Stimulated activated CD8-positive, alpha-beta memory T cell treated with anti-CD3 and anti-CD28 coated beads, Interleukin-4, amount 100 ng/mL, for 4 hours (primary cell): Measurements from ENCODE around the gene CLEC3B.
"Not testable (repeated sequence)": the region's sequence is repeated elsewhere in the genome, so short reads cannot be mapped to it uniquely, and the experiment has no call there.

ENCODE experiments used
- DNase-seq, 2 donors: peaks; one replicate each; pipeline ENCODE4 v3.0.0-alpha.2; 2020; ENCODE audit warnings: low read depth in 2 of 2, low spot score in 1 of 2

CLEC3B gene

GRCh38 chr3:45034612-45035252, 8.6 kb downstream of the CLEC3B start:
- no peak for DNase-seq

DNA sequence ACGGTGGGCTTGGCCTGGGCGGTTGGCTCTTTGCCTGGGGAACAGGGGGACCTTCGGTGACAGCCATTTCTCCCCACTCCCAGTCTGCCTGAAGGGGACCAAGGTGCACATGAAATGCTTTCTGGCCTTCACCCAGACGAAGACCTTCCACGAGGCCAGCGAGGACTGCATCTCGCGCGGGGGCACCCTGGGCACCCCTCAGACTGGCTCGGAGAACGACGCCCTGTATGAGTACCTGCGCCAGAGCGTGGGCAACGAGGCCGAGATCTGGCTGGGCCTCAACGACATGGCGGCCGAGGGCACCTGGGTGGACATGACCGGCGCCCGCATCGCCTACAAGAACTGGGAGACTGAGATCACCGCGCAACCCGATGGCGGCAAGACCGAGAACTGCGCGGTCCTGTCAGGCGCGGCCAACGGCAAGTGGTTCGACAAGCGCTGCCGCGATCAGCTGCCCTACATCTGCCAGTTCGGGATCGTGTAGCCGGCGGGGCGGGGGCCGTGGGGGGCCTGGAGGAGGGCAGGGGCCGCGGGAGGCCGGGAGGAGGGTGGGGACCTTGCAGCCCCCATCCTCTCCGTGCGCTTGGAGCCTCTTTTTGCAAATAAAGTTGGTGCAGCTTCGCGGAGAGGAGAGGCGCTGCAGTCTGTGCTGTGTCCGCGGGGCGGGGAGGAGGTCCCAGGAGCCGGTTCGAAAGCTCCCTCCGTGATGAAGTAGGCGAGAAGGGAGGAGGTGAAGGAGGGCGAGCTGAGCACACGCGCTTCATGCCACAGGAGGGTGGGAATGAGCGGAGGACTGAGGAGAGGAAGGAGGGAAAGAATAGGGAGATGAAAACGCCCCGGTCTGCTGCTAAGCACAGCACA, 9.6 kb downstream of the CLEC3B start:
- no peak for DNase-seq

DNA sequence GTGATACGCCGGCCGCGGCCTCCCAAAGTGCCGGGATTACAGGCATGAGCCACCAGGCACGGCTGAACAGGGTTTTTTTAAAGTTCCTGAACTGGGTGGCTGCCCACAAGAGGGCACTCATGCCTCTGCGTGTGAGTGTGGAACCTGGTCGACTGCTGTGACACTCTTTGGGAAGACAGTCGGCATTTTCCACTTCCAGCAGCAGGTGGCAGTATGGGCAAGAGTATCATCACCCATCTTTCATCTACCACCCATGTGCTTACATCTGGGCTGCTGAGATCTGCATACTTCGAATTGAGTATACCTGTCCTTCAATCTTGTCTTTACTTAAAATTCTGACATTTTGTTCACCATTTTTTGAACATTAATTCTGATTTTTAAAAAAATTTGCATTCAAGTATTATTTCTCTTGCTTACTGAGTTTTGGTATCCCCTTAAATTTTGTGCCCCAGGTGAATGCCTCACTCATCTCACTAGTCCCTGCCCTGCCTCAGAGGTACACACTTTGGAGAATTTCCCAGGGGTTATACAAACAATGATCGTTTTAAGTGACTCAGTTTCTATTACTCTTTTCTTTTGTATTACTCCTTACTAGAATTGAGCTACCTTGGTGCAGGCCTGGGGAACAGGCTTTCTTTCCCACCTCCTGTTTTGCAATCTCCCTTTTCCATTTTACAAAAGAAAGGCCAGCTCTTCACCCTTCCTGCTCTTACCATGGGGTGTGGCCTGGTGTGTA, 11.8 kb downstream of the CLEC3B start:
- DNase-seq: peak; percentile 79 to 85

- DNase-seq: no peak
These were observed 15.6 kb downstream of the CLEC3B start for GRCh38 chr3:45041666-45042065.

DNA sequence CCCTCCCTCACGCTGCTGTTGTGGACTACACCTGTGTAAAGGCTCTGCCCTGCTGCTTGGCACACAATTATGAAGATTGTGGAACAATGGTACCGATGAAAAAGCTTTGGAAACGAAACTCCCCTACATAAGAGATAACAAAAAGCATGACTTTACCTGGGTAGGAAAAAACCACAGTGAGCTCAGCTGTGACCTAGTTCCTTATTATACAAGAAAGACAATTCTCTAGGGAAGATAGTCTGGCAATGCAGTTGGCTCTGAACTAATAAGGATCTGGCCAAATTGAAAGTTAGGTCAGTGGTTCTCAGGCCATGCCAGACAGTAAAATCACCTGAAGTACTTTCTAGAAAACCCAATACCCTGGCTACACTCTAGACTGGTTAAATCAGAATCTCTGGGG, 16.1 kb downstream of the CLEC3B start:
- no peak for DNase-seq

- DNase-seq: no peak
These were observed 17.7 kb downstream of the CLEC3B start for GRCh38 chr3:45043728-45044299.

DNA sequence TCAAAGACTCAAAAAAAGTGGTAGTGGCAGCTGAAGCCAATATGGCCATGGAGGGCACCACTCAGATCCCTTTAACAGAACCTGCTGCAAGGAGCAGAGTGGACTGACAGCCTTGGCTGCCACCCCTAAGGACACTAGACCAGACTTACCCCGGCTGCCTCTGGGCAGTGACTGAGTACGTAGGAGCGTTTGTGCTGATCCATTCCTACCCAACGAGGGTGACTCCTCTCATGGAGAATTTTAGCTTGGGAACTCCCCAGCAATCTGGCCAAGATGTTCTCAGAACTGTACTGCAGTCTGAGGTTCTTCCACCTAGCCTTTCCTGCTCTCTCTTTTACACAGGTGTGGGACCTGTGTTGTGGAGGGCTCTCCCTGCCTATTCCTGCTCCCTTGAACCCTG, 22.1 kb downstream of the CLEC3B start:
- DNase-seq: no peak

- DNase-seq: no peak
These were observed 23.7 kb downstream of the CLEC3B start for GRCh38 chr3:45049807-45050206.

DNA sequence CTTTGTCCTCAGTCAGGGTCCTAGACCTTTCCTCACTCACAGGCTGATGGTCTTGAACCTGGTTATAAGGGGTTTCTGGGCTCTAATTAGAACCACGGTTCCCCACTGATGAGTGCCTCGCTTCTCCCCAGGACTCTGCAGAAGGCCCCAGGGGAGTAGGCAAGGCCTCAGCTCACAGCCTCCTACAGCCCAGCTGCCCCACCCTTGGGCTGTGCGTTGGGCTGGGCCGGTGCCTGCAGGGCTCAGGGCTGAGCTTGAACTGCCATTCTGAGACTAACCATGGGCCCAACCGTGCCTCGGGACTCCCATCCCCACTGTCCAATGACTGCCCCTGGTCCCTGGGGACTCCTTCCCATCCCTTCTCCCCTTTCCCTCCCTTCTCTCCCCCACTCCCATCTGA, 25.6 kb downstream of the CLEC3B start:
- DNase-seq: no peak

DNA sequence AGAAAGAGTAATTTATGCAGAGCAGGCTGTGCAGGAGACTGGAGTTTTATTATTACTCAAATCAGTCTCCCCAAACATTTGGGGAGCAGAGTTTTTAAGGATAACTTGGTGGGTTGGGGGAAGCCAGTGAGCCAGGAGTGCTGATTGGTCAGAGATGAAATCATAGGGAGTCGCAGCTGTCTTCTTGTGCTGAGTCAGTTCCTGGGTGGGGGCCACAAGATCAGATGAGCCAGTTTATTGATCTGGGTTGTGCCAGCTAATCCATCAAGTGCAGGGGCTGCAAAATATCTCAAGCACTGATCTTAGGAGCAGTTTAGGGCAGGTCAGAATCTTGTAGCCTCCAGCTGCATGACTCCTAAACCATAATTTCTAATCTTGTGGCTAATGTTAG, 27.7 kb downstream of the CLEC3B start:
- not testable (repeated sequence) for DNase-seq

DNA sequence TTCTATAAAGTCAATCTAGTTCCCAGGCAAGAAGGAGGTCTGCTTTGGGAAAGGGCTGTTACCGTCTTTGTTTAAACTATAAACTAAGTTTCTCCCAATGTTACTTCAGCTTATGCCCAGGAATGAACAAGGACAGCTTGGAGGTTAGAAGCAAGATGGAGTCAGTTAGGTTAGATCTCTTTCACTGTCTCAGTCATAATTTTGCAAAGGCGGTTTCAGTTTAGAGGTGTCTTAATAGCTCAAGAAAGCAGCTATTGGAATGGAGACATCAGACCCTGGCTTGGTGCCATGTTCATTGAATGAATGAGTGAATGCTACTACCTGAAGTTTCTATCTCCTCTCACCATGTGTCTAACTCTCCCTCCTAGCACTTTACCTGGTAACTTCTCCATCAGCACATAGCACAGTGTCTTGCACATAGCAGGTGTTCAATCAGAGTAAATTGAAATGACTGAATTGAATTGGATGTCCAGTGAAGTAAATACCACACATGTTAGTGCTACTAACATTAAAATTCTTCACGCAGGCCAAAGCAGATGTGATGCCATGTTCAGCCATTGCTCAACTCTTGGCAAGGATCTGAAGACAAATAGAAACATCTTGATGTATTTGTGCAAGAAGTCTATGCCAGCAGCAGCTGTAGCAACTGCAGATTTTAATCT, 28.2 kb downstream of the CLEC3B start:
- no peak for DNase-seq

- no peak for DNase-seq
These were observed 28.9 kb downstream of the CLEC3B start for GRCh38 chr3:45055032-45055410.

- DNase-seq: no peak
These were observed 29.5 kb downstream of the CLEC3B start for GRCh38 chr3:45055411-45056143.

DNA sequence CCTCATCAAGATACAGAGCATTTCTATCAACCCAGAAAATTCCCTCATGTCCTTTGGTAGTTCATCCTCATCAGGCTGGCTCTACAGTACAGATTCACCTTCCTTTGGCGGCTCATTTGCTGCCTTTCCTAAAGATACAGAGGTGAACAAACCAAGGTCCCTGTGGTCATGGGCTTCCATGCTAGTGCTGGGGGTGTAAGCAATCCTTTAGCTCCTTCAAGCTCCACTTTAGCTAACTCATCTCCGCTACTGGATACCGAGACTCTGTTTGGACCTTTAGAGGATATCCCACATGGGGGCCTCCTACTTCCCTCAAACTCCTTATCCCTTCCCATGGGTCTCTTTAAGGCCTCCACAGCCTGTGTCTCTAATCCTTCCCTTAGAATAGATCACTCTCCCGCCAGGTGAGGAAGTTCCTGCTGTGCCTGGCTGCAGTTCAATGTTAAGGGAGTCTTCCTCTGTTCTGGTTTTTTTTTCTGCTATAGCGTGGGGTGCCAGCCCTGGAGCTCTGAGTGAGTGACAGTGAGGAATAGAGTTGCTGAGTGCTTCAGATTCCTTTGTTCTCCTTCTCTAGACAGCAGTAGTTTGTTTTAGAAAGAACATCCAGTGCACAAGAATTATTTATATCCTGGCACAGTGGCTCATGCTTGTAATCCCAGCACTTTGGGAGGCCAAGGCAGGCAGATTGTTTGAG, 30.7 kb downstream of the CLEC3B start:
- DNase-seq: no peak

DNA sequence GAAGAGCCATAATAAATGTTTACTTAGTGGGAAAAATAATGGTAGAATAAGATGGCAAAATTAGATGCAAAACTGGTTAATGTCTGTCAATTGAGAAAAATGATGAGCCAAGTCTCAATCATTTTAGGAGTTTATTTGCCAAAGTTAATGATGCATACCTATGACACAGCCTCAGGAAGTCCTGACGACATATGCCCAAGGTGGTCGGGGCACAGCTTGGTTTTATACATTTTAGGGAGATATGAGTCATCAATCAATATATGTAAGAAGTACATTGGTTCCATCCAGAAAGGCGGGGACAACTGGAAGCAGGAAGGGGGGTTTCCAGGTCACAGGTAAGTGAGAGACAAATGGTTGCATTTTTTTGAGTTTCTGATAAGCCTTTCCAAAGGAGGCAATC, 31.5 kb downstream of the CLEC3B start:
- no peak for DNase-seq

GRCh38 chr3:45059132-45059531, 33.0 kb downstream of the CLEC3B start:
- no peak for DNase-seq

- DNase-seq: no peak
These were observed 34.2 kb downstream of the CLEC3B start for GRCh38 chr3:45060165-45060892.

- DNase-seq: no peak
These were observed 36.6 kb downstream of the CLEC3B start for GRCh38 chr3:45062697-45063070.
